GM15510 (cell line): ENCODE data around the gene CEACAM3.

ENCODE experiments used
- POLR2A ChIP-seq: IDR thresholded peaks from 3 replicates; pipeline ENCODE4 v1.6.1; 2011; ENCODE audit warnings: borderline replicate concordance; ENCODE audit not compliant: insufficient read length; ENCODE audit errors: extremely low read depth

The CEACAM3 gene

GRCh38 chr19:41796362-41796761 lies at the start of gene CEACAM3:
Gene CEACAM3, plus strand, starts transcription at chr19:41796587. Its CDS starts 91 bp downstream, at chr19:41796678.
- TF ChIP-seq POLR2A: no peak

DNA sequence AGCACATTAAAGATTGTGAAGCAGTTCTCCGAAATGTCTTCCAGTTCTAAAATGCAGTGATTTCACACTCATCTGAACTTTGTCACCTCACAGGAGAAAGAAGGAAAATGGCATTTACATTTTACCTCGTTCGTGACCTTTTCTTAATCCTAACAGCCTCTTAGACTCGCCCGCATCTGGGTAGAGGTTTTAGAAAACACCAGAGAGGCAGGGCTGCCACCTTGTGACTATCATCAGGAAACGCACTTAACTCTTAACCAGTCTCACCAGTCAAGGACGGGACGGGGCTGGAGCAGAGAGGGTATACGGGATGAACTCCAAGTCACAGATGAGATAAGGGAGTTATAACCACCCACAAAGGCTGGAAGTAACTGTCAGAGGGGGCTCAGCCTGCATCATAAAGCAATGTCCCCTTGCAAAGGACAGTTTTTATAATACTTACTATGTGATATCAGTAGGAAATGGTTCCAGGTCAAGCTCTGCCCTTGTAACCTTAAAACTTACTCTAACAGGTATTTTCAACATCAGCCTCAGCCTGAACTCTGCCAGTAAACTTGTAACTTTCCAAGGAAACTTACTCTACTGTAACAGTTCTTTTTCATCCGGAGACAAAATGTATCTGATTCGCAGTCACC lies 49.7 kb upstream of the CEACAM3 start:
- TF ChIP-seq POLR2A: no peak

DNA sequence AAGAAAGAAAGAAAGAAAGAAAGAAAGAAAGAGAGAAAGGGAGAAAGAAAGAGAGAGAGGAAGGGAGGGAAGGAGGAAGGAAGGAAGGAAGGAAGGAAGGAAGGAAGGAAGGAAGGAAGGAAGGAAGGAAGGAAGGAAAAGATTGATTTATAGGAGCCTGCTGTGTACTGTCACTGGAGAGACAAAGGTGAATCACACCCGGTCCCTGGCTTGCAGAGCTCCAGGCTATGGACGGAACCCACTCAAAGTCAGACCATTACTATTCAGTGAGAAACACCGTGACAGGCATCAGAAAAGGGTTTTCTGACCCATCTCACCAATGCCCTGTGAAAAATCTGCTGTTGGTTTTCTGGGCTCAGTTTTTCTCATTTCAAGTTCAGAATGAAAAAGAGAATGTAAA lies 48.4 kb upstream of the CEACAM3 start:
- TF ChIP-seq POLR2A: no peak

- no peak for TF ChIP-seq POLR2A
These were observed 43.2 kb upstream of the CEACAM3 start for GRCh38 chr19:41753159-41753558.

DNA sequence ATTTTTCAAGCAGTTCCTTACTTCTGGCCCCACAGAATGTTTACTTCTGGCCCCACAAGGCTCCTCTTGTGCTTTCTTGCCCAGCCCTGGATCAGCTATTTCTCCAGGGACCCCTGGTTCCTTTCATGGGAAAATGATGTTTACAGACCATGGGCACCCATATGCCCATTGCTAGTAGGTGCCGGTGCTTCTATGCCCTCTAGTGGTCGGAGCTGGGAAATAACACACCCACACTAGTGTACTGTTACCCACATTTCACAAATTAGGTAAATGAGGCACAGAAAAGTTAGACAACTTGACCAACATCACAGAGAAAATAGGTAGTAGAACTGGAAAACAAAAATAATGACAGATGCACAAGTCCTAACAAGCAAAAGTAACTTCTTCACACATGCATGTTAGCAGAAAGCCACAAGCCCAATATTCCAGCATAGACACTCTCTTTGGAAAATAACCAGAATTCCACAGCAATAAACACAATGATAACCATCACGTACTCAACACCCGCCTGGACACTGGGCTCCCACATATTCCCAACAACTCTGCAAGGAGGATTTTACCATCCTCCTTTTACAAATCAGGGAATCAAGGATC lies 42.4 kb upstream of the CEACAM3 start:
- TF ChIP-seq POLR2A: no peak

DNA sequence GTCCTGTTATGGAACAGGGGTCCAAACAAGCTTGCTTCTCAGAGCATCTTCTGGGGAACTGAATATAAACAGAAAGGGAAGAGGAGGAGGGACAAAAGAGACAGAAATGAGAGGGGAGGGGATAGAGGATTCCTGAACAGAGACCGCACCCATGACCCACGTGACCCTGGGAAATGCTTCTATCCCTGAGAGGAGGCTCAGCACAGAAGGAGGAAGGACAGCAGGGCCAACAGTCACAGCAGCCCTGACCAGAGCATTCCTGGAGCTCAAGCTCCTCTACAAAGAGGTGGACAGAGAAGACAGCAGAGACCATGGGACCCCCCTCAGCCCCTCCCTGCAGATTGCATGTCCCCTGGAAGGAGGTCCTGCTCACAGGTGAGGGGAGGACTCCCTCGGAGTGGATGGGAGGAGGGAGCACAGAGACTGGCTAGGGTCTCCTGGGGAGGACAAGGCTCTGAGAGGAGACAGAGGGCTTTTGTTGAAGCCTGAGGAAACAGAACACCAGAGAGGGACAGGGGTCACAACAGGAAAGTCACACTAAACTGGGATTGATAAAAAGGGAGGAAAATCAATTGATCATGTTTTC lies 41.0 kb upstream of the CEACAM3 start, which contains the start of gene CEACAM6:
CEACAM6 (plus strand) TSS at position 203 of the 586 bp plus-strand sequence; CDS start at position 312, 109 bp downstream.
- no peak for TF ChIP-seq POLR2A

DNA sequence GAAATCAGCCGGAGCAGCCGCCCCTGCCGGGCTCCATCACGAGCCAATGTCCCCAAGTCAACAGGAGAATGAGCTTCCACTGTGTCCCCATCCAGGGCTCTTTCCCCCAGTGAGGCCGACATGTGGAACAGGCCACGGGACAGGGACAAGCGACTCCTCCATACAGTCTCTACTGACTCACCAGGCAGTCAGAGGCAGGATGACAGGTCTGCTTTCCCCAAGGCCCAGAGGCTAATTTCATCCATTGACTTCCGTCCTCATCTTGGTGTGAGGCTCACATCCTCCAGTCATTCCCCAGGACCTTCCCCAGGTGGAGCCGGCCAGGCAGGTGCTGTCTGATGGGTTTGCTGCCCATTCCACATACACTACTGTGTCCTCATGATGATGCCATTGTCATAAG lies 37.5 kb upstream of the CEACAM3 start:
- no peak for TF ChIP-seq POLR2A

- TF ChIP-seq POLR2A: no peak
These were observed 29.3 kb upstream of the CEACAM3 start for GRCh38 chr19:41767115-41767514.

- TF ChIP-seq POLR2A: no peak
These were observed 26.8 kb upstream of the CEACAM3 start for GRCh38 chr19:41769608-41770007.

GRCh38 chr19:41771410-41771809 lies 25.0 kb upstream of the CEACAM3 start:
- no peak for TF ChIP-seq POLR2A

- no peak for TF ChIP-seq POLR2A
These were observed 21.8 kb upstream of the CEACAM3 start for GRCh38 chr19:41774515-41774980.

GRCh38 chr19:41776700-41777099 lies 19.7 kb upstream of the CEACAM3 start:
- TF ChIP-seq POLR2A: no peak

DNA sequence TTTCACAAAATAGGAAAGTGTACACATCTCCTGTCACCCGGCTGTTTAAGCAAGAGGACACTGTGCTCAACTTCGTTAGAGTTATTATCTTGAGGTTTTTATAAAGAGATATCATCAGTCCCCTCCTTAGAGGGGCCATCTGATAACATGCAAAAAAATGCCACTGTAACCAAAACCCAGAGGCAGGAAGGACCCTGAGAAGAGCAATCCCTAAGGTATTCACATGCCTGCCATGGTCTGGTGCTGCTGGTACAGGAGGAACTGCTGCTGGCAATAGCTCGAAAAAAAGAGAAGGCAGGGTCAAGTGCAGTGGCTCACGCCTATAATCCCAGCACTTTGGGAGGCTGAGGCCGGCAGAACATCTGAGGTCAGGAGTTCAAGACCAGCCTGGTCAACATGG lies 12.8 kb upstream of the CEACAM3 start:
- no peak for TF ChIP-seq POLR2A

- TF ChIP-seq POLR2A: no peak
These were observed 12.1 kb upstream of the CEACAM3 start for GRCh38 chr19:41784312-41784711.

GRCh38 chr19:41784743-41785142 lies 11.6 kb upstream of the CEACAM3 start:
- TF ChIP-seq POLR2A: no peak

- TF ChIP-seq POLR2A: no peak
These were observed 10.7 kb upstream of the CEACAM3 start for GRCh38 chr19:41785653-41786052.
